ENCODE measurements around the gene WWOX.

Gene WWOX

DNA sequence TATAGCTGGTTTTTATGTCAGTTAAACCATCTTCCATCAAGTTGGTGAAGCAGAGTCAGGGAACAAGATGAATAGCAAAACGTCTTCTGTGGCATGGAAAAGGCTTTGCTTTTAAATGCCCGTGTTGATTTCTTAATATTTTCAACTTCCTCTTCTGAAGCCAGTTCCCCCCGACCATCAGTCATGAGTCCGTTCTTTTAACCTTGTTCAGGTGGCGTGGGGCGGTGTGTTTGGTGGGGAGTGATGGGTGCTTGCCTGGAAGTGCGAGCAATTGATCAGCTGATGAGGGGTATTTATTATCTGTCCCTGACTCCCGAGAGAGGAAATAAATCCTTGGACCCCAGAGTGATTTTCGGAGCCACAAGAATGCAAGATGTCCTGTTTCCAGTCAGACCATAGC lies 147.1 kb downstream of the WWOX start:
- TF ChIP-seq BACH2 (CRISPR knock-in tag; IDR thresholded peaks at IDR 0.05; ENCODE audit: borderline replicate concordance) = no peak
- TF ChIP-seq, protein P1, sequence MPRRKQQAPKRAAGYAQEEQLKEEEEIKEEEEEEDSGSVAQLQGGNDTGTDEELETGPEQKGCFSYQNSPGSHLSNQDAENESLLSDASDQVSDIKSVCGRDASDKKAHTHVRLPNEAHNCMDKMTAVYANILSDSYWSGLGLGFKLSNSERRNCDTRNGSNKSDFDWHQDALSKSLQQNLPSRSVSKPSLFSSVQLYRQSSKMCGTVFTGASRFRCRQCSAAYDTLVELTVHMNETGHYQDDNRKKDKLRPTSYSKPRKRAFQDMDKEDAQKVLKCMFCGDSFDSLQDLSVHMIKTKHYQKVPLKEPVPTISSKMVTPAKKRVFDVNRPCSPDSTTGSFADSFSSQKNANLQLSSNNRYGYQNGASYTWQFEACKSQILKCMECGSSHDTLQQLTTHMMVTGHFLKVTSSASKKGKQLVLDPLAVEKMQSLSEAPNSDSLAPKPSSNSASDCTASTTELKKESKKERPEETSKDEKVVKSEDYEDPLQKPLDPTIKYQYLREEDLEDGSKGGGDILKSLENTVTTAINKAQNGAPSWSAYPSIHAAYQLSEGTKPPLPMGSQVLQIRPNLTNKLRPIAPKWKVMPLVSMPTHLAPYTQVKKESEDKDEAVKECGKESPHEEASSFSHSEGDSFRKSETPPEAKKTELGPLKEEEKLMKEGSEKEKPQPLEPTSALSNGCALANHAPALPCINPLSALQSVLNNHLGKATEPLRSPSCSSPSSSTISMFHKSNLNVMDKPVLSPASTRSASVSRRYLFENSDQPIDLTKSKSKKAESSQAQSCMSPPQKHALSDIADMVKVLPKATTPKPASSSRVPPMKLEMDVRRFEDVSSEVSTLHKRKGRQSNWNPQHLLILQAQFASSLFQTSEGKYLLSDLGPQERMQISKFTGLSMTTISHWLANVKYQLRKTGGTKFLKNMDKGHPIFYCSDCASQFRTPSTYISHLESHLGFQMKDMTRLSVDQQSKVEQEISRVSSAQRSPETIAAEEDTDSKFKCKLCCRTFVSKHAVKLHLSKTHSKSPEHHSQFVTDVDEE (CRISPR knock-in tag; IDR thresholded peaks at IDR 0.05) = no peak
- ATAC-seq = no peak

DNA sequence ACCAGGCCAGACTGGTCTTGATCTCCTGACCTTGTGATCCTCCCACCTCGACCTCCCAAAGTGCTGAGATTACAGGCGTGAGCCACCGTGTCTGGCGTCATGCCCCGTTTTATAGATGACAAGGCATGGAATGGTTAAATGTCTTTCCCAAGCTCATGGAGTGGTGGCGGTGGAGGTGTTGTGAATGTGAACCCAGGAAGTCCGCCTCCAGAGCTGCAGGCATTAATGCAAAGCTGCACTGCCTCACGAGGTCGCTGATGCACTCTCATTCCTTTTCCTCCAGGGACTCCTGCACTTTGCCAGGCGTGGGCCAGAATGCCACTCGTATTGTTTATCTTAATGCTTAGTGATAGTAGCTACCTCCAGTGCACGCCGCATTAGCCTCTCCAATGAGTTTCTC lies 149.6 kb downstream of the WWOX start:
- TF ChIP-seq ZNF565 (CRISPR knock-in tag; conservative IDR thresholded peaks at IDR 0.05; ENCODE audit: low read depth) = no peak
- no peak for TF ChIP-seq RARB (CRISPR knock-in tag; IDR thresholded peaks at IDR 0.05)
- TF ChIP-seq, protein P1 (CRISPR knock-in tag; IDR thresholded peaks at IDR 0.05) = no peak
- no peak for TF ChIP-seq TOX (CRISPR knock-in tag; IDR thresholded peaks at IDR 0.05; ENCODE audit: borderline replicate concordance)
- no peak for TF ChIP-seq ARNTL (CRISPR knock-in tag; IDR thresholded peaks at IDR 0.05; ENCODE audit: borderline replicate concordance, low read depth)
- no peak for TF ChIP-seq CSDC2 (CRISPR knock-in tag; IDR thresholded peaks at IDR 0.05)
- no peak for TF ChIP-seq ISL1 (CRISPR knock-in tag; IDR thresholded peaks at IDR 0.05)
- ATAC-seq = no peak

DNA sequence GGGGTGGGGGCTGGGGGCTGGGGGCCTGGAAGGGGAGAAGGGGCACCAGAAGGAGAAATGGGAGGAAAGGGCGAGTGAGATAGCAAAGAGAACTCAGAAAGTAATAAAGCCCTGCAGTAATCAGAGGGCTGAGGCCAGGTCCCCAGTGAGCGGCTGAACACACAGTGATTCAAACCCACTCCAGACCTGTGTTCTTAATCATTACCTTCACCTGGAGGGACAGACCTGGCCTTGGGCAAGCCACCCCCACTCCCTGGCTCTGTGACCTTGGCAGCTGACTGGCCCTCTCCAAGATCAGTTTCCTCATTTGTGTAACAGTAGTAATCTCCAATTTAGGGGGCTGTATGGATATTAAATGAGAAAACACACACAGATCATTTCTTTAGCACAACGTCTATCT lies 150.4 kb downstream of the WWOX start:
- TF ChIP-seq PPARA (CRISPR knock-in tag; IDR thresholded peaks at IDR 0.05; ENCODE audit: borderline replicate concordance) = no peak
- no peak for TF ChIP-seq ZNF565 (CRISPR knock-in tag; conservative IDR thresholded peaks at IDR 0.05; ENCODE audit: low read depth)
- no peak for TF ChIP-seq OSR1 (CRISPR knock-in tag; IDR thresholded peaks at IDR 0.05)
- no peak for TF ChIP-seq ZFP30 (CRISPR knock-in tag; IDR thresholded peaks at IDR 0.05)
- TF ChIP-seq TCF4 (CRISPR knock-in tag; IDR thresholded peaks at IDR 0.05; ENCODE audit: borderline replicate concordance) = no peak
- no peak for TF ChIP-seq ZC3H10 (CRISPR knock-in tag; IDR thresholded peaks at IDR 0.05)
- TF ChIP-seq, protein P1 (CRISPR knock-in tag; IDR thresholded peaks at IDR 0.05) = no peak
- no peak for TF ChIP-seq RARB (CRISPR knock-in tag; IDR thresholded peaks at IDR 0.05)
- no peak for TF ChIP-seq ISL1 (CRISPR knock-in tag; IDR thresholded peaks at IDR 0.05)
- no peak for TF ChIP-seq TOX (CRISPR knock-in tag; IDR thresholded peaks at IDR 0.05; ENCODE audit: borderline replicate concordance)
- TF ChIP-seq ZNF70 (CRISPR knock-in tag; IDR thresholded peaks at IDR 0.05) = no peak
- ATAC-seq = no peak

DNA sequence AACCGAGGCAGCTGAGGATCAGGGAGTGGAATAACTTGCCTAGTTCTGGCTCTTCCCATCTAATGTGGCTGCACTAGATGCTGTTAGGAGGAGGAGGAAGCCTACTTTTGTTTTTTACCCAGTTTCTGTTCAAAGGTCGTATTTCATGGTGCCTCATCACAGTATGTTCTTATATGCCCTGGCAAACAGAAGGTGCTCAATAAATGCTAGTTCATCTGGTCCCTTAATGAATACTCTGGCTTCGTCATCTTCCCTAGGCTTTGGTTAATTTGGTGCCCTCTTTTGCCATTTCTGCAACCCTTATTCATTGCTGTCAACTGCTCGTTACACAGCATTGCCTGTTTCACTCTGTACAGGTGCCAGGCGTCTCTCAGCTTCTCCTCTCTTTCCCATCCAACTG lies 151.7 kb downstream of the WWOX start:
- ATAC-seq = no peak
- no peak for TF ChIP-seq ZFP3 (CRISPR knock-in tag; IDR thresholded peaks at IDR 0.05)
- TF ChIP-seq, protein P2, sequence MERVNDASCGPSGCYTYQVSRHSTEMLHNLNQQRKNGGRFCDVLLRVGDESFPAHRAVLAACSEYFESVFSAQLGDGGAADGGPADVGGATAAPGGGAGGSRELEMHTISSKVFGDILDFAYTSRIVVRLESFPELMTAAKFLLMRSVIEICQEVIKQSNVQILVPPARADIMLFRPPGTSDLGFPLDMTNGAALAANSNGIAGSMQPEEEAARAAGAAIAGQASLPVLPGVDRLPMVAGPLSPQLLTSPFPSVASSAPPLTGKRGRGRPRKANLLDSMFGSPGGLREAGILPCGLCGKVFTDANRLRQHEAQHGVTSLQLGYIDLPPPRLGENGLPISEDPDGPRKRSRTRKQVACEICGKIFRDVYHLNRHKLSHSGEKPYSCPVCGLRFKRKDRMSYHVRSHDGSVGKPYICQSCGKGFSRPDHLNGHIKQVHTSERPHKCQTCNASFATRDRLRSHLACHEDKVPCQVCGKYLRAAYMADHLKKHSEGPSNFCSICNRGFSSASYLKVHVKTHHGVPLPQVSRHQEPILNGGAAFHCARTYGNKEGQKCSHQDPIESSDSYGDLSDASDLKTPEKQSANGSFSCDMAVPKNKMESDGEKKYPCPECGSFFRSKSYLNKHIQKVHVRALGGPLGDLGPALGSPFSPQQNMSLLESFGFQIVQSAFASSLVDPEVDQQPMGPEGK (CRISPR knock-in tag; IDR thresholded peaks at IDR 0.05; ENCODE audit: borderline replicate concordance) = no peak
- TF ChIP-seq ZNF8 (CRISPR knock-in tag; IDR thresholded peaks at IDR 0.05) = no peak
- no peak for TF ChIP-seq CSDC2 (CRISPR knock-in tag; IDR thresholded peaks at IDR 0.05)
- no peak for TF ChIP-seq GLIS3 (CRISPR knock-in tag; IDR thresholded peaks at IDR 0.05)
- no peak for TF ChIP-seq ISL1 (CRISPR knock-in tag; IDR thresholded peaks at IDR 0.05)
- TF ChIP-seq, protein P3, sequence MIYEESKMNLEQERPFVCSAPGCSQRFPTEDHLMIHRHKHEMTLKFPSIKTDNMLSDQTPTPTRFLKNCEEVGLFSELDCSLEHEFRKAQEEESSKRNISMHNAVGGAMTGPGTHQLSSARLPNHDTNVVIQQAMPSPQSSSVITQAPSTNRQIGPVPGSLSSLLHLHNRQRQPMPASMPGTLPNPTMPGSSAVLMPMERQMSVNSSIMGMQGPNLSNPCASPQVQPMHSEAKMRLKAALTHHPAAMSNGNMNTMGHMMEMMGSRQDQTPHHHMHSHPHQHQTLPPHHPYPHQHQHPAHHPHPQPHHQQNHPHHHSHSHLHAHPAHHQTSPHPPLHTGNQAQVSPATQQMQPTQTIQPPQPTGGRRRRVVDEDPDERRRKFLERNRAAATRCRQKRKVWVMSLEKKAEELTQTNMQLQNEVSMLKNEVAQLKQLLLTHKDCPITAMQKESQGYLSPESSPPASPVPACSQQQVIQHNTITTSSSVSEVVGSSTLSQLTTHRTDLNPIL (CRISPR knock-in tag; IDR thresholded peaks at IDR 0.05; ENCODE audit: low read depth) = no peak
- TF ChIP-seq RARB (CRISPR knock-in tag; IDR thresholded peaks at IDR 0.05) = no peak
- TF ChIP-seq, protein P4, sequence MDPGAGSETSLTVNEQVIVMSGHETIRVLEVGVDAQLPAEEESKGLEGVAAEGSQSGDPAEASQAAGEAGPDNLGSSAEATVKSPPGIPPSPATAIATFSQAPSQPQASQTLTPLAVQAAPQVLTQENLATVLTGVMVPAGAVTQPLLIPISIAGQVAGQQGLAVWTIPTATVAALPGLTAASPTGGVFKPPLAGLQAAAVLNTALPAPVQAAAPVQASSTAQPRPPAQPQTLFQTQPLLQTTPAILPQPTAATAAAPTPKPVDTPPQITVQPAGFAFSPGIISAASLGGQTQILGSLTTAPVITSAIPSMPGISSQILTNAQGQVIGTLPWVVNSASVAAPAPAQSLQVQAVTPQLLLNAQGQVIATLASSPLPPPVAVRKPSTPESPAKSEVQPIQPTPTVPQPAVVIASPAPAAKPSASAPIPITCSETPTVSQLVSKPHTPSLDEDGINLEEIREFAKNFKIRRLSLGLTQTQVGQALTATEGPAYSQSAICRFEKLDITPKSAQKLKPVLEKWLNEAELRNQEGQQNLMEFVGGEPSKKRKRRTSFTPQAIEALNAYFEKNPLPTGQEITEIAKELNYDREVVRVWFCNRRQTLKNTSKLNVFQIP (CRISPR knock-in tag; IDR thresholded peaks at IDR 0.05; ENCODE audit: borderline replicate concordance, low read depth) = no peak
- no peak for TF ChIP-seq ZNF565 (CRISPR knock-in tag; conservative IDR thresholded peaks at IDR 0.05; ENCODE audit: low read depth)
- TF ChIP-seq, protein P5, sequence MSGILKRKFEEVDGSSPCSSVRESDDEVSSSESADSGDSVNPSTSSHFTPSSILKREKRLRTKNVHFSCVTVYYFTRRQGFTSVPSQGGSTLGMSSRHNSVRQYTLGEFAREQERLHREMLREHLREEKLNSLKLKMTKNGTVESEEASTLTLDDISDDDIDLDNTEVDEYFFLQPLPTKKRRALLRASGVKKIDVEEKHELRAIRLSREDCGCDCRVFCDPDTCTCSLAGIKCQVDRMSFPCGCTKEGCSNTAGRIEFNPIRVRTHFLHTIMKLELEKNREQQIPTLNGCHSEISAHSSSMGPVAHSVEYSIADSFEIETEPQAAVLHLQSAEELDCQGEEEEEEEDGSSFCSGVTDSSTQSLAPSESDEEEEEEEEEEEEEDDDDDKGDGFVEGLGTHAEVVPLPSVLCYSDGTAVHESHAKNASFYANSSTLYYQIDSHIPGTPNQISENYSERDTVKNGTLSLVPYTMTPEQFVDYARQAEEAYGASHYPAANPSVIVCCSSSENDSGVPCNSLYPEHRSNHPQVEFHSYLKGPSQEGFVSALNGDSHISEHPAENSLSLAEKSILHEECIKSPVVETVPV (CRISPR knock-in tag; IDR thresholded peaks at IDR 0.05) = no peak
- TF ChIP-seq ZFP30 (CRISPR knock-in tag; IDR thresholded peaks at IDR 0.05) = no peak
- no peak for TF ChIP-seq ZC3H10 (CRISPR knock-in tag; IDR thresholded peaks at IDR 0.05)

Measured in SK-N-SH treated with all-trans-retinoic acid at 6 μM for 48 hours (cell line).